Erythroblast (primary cell): ENCODE results near the gene PTGER2.

Source experiments
- GATA1 ChIP-seq: IDR thresholded peaks from 2 replicates; pipeline ENCODE4 v1.6.1; 2011; ENCODE audit warnings: low read depth, mild to moderate bottlenecking, control low read depth, low read length, moderate library complexity
- POLR2A ChIP-seq: IDR thresholded peaks from 2 replicates; pipeline ENCODE4 v1.6.1; 2011; ENCODE audit warnings: mild to moderate bottlenecking, low read length

DNA sequence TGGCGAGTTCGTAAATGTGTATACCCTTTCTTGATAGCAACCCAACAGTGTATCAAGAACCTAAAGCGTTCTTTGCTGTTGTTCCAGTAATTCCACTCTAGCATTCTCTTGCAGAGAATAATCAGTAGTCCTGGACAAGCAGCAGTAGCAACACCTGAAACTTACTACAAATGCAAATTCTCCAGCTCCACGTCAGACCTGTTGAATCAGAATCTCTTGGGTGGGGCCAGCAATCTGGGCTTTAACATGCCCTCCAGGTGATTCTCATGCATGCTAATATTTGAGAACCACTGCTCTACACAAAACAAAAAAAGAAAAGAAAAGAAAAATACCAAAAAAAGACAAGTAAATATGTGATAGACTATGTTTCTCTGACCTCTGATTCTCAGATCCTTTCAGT is 36.6 kb upstream of the PTGER2 start:
- TF ChIP-seq POLR2A: no peak
- no peak for TF ChIP-seq GATA1
